Lower lobe of right lung (tissue), 2 donors: Measurements from ENCODE around the gene NAALADL2. TPM values are rescaled to one million over a fixed set of nuclear protein-coding genes. Genes with fewer than 3 reads are reported as not detected.

Experiments
- ATAC-seq, 2 donors: fragments of 200-7000 bp; cut with Tn5 transposase; one replicate each; pipeline ENCODE4 v1.9.1; 2020 to 2022; ENCODE audit warnings: mild to moderate bottlenecking in 2 of 2, moderate library complexity in 2 of 2
- DNase-seq: peaks from one replicate; pipeline ENCODE4 v3.0.0-alpha.2; 2020
- H3K27ac ChIP-seq: fragments of 200-600 bp; one replicate; pipeline ENCODE4 v1.8.0; 2022
- H3K27me3 ChIP-seq: fragments of 200-600 bp; one replicate; pipeline ENCODE4 v1.8.0; 2022; ENCODE audit warnings: low read depth
- H3K36me3 ChIP-seq: fragments of 200-600 bp; one replicate; pipeline ENCODE4 v1.8.0; 2022; ENCODE audit warnings: mild to moderate bottlenecking
- H3K4me1 ChIP-seq: fragments of 200-600 bp; one replicate; pipeline ENCODE4 v1.8.0; 2022
- H3K4me3 ChIP-seq: fragments of 200-600 bp; one replicate; pipeline ENCODE4 v1.8.0; 2022; ENCODE audit warnings: mild to moderate bottlenecking
- H3K9me3 ChIP-seq: fragments of 200-600 bp; one replicate; pipeline ENCODE4 v1.8.0; 2022
- intact Hi-C: fragments of 100-400 bp; cut with DNase I; formaldehyde crosslinking; loops from one replicate; pipeline ENCODE4 v1.11.0; 2022
- total RNA-seq: library from RNA; stranded (reverse); fragmentation: NEBNext Ultra II Directional; extraction: Animal tissue kit (Norgen Biotek cat#: 25700); gene quantifications from one replicate; pipeline ENCODE4 v1.2.1, GENCODE V29; 2021
- TF ChIP-seq, protein P1 (sequence below): fragments of 200-600 bp; IDR thresholded peaks from one replicate; pipeline ENCODE4 v1.8.0; 2022; ENCODE audit warnings: antibody characterized with exemption, mild to moderate bottlenecking
- donor health status: DM: no; HTN: yes; CAD: no; lungs with severe emphysema.

NAALADL2 gene
- total RNA-seq, 1 donor from 2014 or later: 9.8 TPM

DNA sequence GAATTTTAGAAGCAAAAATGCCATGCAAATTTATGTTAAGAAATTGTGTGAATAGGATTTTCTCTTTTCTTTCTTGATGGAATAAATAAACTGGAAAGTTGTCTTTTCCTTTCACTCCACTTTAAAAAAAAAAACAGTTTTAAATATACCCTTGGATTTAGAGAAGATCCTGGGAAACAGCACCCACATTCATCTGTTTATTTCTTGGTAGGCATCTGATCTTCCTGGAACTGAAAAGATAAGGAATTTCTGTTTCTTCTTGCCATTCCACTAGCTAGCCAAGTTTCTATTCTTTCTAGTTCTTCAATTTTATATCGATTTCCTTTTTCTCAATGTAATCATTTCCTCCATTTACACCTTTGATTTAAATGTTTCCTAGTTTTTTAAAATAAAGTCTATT is 420.8 kb downstream of the NAALADL2 start:
- H3K4me1 ChIP-seq: no peaks in the 10 kb centered on the region
- H3K36me3 ChIP-seq: no peaks in the 10 kb centered on the region
- ATAC-seq: no peak
- no peak overlapping the region for H3K27ac ChIP-seq
- no peaks in the 10 kb centered on the region for H3K27me3 ChIP-seq
- H3K4me3 ChIP-seq: no peak overlapping the region
- TF ChIP-seq, protein P1, sequence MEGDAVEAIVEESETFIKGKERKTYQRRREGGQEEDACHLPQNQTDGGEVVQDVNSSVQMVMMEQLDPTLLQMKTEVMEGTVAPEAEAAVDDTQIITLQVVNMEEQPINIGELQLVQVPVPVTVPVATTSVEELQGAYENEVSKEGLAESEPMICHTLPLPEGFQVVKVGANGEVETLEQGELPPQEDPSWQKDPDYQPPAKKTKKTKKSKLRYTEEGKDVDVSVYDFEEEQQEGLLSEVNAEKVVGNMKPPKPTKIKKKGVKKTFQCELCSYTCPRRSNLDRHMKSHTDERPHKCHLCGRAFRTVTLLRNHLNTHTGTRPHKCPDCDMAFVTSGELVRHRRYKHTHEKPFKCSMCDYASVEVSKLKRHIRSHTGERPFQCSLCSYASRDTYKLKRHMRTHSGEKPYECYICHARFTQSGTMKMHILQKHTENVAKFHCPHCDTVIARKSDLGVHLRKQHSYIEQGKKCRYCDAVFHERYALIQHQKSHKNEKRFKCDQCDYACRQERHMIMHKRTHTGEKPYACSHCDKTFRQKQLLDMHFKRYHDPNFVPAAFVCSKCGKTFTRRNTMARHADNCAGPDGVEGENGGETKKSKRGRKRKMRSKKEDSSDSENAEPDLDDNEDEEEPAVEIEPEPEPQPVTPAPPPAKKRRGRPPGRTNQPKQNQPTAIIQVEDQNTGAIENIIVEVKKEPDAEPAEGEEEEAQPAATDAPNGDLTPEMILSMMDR: no peak
- intact Hi-C loops: no loop called here
- DNase-seq: no peak
- no peaks in the 10 kb centered on the region for H3K9me3 ChIP-seq

DNA sequence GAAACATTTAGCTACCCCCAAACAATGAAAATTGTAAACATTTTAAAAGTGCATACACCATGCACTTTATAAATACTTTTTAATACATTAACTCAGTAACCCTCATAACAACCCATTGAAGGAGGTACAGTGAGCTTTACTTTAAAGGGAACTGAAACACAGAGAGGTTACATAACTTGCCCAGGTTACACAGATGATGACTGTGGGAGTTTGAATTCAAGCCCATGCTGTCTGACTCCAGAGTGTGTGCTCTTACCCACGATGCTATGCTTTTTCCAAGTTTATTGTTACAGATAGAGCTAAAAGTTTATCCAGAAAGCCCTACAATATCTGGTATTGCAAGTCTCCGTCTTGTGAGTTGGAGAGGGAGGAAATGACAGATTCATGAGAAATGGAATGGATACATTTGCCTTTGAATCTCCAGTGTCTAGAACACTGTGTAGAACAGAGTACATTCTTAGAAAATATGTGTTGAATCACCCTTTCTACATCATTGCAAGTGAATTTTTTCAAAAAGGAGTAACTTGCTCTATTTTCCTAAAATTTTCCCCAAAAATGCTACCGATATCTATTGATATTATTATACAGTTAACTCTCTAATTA is 428.3 kb downstream of the NAALADL2 start:
- intact Hi-C loops: no loop called here
- ATAC-seq (no peak), DNase-seq (no peak)
- Histone ChIP-seq H3K27me3 (no peaks in the 10 kb centered on the region), H3K27ac (no peak overlapping the region), H3K9me3 (no peaks in the 10 kb centered on the region), H3K36me3 (no peaks in the 10 kb centered on the region), H3K4me3 (no peak overlapping the region), H3K4me1 (no peaks in the 10 kb centered on the region)
- TF ChIP-seq, protein P1: no peak

GRCh38 chr3:175288621-175289020 is 429.5 kb downstream of the NAALADL2 start:
- intact Hi-C loops: no loop called here
- Histone ChIP-seq H3K27me3 (no peaks in the 10 kb centered on the region), H3K4me3 (no peak overlapping the region), H3K4me1 (no peaks in the 10 kb centered on the region), H3K9me3 (no peaks in the 10 kb centered on the region), H3K36me3 (no peaks in the 10 kb centered on the region), H3K27ac (no peak overlapping the region)
- TF ChIP-seq, protein P1: no peak
- no peak for DNase-seq
- ATAC-seq: no peak

DNA sequence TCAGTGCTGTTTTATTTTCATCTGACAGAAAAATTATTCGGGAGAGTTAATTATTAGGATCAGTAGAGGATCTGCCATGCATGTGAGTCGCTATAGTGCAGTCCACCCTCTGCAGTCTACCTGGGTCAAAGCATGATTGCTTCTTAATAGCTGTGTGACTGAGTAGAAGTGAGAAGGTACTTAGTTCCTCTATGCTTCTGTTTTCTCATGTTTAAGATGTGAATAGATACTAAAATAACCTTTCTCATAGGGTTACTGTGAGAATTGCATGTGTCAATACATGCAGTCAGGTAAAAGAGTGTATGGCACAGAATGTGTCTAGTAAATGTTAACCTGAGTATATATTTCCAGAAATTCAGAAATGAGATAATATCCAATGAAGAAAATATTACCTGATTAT is 435.7 kb downstream of the NAALADL2 start:
- ATAC-seq: no peak
- Histone ChIP-seq H3K27ac (no peak overlapping the region), H3K27me3 (no peaks in the 10 kb centered on the region), H3K9me3 (no peaks in the 10 kb centered on the region), H3K4me3 (no peak overlapping the region), H3K36me3 (no peaks in the 10 kb centered on the region), H3K4me1 (no peaks in the 10 kb centered on the region)
- TF ChIP-seq, protein P1: no peak
- DNase-seq: no peak
- intact Hi-C loops: no loop called here

- Histone ChIP-seq H3K27me3 (no peaks in the 10 kb centered on the region), H3K4me1 (no peaks in the 10 kb centered on the region), H3K4me3 (no peak overlapping the region), H3K27ac (no peak overlapping the region), H3K9me3 (no peaks in the 10 kb centered on the region), H3K36me3 (no peaks in the 10 kb centered on the region)
- TF ChIP-seq, protein P1: no peak
- ATAC-seq: no peak
- DNase-seq: no peak
- intact Hi-C loops: no loop called here
Observed at GRCh38 chr3:175295248-175296130, 436.4 kb downstream of the NAALADL2 start.
